ENCODE results near the gene KIF5C.

The KIF5C gene

DNA sequence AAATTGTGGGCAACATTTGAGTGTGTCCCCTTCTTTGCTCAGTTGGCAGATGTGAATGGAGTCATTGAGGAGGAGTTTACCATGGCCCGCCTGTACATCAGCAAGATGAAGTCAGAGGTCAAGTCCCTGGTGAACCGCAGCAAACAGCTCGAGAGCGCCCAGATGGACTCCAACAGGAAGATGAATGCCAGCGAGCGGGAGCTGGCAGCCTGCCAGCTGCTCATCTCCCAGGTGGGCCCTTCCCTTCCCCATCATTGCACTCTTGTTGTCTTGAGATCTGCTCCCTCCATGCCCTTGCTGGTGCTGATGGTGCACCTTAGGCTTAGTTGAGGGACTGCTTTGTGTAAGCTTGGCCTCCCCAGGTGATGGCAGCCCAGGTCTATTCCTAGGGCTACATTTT is 115.9 kb downstream of the KIF5C start:
- TF ChIP-seq CTCF (IDR thresholded peaks at IDR 0.05), result no peak

- TF ChIP-seq CTCF (IDR thresholded peaks at IDR 0.05), result no peak
Measured at GRCh38 chr2:148992448-148992847, 117.4 kb downstream of the KIF5C start.

GRCh38 chr2:148993351-148993750 is 118.3 kb downstream of the KIF5C start:
- TF ChIP-seq CTCF (IDR thresholded peaks at IDR 0.05), result no peak

DNA sequence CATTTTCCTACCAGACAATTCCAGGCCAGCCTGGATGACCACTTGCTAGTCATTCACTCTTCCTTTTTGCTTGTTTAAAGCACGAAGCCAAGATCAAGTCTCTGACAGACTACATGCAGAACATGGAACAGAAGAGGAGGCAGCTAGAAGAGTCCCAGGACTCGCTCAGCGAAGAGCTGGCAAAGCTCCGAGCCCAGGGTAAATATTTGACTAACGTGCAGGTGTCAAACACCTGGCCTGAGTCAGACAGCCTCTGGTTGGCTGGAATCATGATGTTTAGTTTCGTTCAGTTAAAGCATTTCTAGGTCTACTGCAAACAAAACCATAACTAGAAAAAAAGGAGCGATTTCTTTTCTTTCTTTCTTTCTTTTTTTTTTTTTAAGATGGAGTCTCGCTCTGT is 119.3 kb downstream of the KIF5C start:
- no peak for TF ChIP-seq CTCF (IDR thresholded peaks at IDR 0.05)

GRCh38 chr2:148996805-148997204 is 121.8 kb downstream of the KIF5C start:
- no peak for TF ChIP-seq CTCF (IDR thresholded peaks at IDR 0.05)

DNA sequence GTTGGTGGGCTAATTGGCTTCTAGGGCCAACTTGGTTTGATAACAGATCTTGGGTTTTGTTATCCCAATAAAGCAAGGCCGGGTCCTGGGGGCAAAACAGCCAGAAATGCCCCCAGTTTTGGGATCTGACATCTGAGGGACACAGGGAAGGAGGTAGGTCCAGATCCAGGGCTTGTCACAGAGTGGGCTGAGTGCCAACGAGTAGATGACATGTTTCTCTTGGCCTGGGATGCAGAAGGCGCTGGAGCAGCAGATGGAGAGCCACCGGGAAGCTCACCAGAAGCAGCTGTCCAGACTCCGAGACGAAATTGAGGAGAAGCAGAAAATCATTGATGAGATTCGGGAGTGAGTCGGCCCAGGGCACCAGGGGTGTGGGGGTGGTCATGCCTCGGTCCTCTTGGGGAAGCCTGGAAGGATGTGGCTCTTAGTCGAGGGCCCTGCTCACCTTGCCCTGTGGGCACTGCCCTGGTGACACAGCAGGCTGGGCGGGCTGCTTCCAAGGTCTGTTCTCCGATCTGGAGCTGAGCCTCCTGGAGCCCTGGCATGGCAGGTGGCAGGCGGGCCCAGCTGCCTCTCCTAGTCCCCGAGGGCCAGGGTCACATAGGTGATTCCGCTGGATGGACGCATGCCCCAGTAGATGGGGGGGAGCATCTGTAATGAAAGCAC is 123.3 kb downstream of the KIF5C start:
- TF ChIP-seq CTCF (IDR thresholded peaks at IDR 0.05), result no peak

GRCh38 chr2:148998831-148999200 is 123.8 kb downstream of the KIF5C start:
- no peak for TF ChIP-seq CTCF (IDR thresholded peaks at IDR 0.05)

DNA sequence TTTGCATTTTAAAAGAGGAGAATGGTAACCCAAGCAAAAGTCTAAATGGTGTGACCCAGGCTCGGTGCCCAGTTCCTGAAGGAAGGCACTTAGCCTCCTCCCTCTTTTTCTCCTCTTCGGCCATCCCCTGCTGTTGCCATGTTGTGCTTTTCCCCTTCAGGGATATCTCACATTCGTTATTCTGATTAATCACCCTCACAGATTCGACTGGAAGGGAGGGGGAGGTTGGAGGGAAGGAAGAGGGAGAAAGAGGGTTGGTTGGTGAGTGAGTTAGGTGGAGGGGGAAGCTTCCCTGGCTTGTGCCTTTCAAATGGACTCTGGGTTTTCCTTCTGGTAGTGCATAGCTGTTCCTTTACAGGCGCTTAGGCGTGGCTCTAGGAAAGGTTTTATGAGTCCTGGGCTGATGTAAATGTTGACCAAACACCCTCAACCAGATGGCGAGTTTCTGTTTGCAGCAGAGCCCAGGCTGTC is 124.5 kb downstream of the KIF5C start:
- TF ChIP-seq CTCF (IDR thresholded peaks at IDR 0.05), result no peak
